PC-3 (cell line): Measurements from ENCODE around the gene AKAP6.

Experiments used
- EZH2 ChIP-seq: fragments of 300-600 bp; sonication (generic); IDR thresholded peaks from one replicate; pipeline ENCODE4 v1.6.1; 2017; ENCODE audit warnings: antibody characterized with exemption, mild to moderate bottlenecking, low read length; ENCODE audit not compliant: unreplicated experiment
- EZH2phosphoT487 ChIP-seq: fragments of 300-600 bp; sonication (generic); IDR thresholded peaks from 2 replicates; pipeline ENCODE4 v1.6.1; 2018; ENCODE audit warnings: mild to moderate bottlenecking, antibody characterized with exemption, low read length, borderline replicate concordance
- TF ChIP-seq, protein P1 (sequence below): fragments of 300-600 bp; sonication (generic); conservative IDR thresholded peaks from 2 replicates; pipeline ENCODE4 v1.5.1; 2017; ENCODE audit warnings: antibody characterized with exemption, low read depth, mild to moderate bottlenecking, low read length

- TF ChIP-seq, protein P1, sequence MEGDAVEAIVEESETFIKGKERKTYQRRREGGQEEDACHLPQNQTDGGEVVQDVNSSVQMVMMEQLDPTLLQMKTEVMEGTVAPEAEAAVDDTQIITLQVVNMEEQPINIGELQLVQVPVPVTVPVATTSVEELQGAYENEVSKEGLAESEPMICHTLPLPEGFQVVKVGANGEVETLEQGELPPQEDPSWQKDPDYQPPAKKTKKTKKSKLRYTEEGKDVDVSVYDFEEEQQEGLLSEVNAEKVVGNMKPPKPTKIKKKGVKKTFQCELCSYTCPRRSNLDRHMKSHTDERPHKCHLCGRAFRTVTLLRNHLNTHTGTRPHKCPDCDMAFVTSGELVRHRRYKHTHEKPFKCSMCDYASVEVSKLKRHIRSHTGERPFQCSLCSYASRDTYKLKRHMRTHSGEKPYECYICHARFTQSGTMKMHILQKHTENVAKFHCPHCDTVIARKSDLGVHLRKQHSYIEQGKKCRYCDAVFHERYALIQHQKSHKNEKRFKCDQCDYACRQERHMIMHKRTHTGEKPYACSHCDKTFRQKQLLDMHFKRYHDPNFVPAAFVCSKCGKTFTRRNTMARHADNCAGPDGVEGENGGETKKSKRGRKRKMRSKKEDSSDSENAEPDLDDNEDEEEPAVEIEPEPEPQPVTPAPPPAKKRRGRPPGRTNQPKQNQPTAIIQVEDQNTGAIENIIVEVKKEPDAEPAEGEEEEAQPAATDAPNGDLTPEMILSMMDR: no peak
- no peak for TF ChIP-seq EZH2phosphoT487
- no peak for TF ChIP-seq EZH2
Observed at GRCh38 chr14:32364941-32365340, 35.8 kb downstream of the AKAP6 start.
